Muscle of leg (tissue), 11 donors: ENCODE results near the gene CAMSAP1. TPM values are rescaled to one million over a fixed set of nuclear protein-coding genes. Genes with fewer than 3 reads are reported as not detected.

Experiments
- DNase-seq: peaks from one replicate; pipeline ENCODE4 v3.0.0; 2013
- H3K27ac ChIP-seq: one replicate; pipeline ENCODE4 v1.5.1; 2013; ENCODE audit warnings: mild to moderate bottlenecking, low read length, control low read depth
- H3K27me3 ChIP-seq: one replicate; pipeline ENCODE4 v1.6.1; 2013; ENCODE audit warnings: low read length; ENCODE audit not compliant: control insufficient read depth, insufficient read depth
- H3K36me3 ChIP-seq: one replicate; pipeline ENCODE4 v1.6.1; 2013; ENCODE audit warnings: low read length; ENCODE audit not compliant: control insufficient read depth, insufficient read depth
- H3K4me1 ChIP-seq: one replicate; pipeline ENCODE4 v1.6.1; 2013; ENCODE audit warnings: low read length; ENCODE audit not compliant: control insufficient read depth, insufficient read depth
- H3K4me3 ChIP-seq: one replicate; pipeline ENCODE4 v1.5.1; 2013; ENCODE audit warnings: low read length, control low read depth
- H3K9me3 ChIP-seq: replicated peaks from 2 replicates; pipeline ENCODE4 v1.6.1; 2013; ENCODE audit warnings: low read depth, low read length; ENCODE audit not compliant: control insufficient read depth
- WGBS: methylation state at CpG from one replicate; pipeline ENCODE4 v1.1.5; 2013; ENCODE audit warnings: missing lambda C conversion rate; ENCODE audit not compliant: insufficient coverage; 5-methylcytosine and 5-hydroxymethylcytosine counted together
- polyA plus RNA-seq, 8 donors: library from polyadenylated mRNA; unstranded; fragments of 120-200 nt; gene quantifications; one replicate each; pipeline versions ENCODE4 v1.2.1 to v1.2.3, GENCODE V29; 2013; ENCODE audit warnings: inconsistent platforms in 1 of 8, low replicate concordance in 1 of 8; ENCODE audit not compliant: insufficient read length in 8 of 8, insufficient read depth in 1 of 8
- total RNA-seq: library from RNA; stranded (reverse); fragments of 120-200 nt; gene quantifications from one replicate; pipeline ENCODE4 v1.2.4, GENCODE V29; 2013

CAMSAP1 gene
- total and polyA plus RNA-seq, 9 donors = 19.4 to 27.9 (median 24.7) TPM

DNA sequence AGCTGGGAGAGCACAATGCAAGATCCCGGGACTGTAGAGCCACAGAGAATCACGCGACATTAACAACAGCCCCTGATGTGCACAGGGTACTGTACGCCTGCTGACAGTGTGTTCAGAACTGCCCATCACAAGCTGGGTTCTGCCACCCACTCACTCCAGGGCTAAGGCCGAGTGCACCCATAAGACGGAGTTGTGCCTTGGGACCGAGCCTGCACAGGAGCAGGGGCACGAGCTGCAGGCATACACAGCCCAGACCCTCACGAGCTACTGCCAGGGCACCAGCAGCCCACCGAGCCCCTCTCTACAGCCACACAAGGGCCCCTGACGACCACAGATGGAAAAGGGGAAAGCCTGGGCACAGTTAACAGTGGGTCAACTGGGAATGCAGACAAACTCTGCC, 67.8 kb downstream of the CAMSAP1 start:
- peaks cover 22% of the 10 kb centered on the region for H3K36me3 ChIP-seq
- WGBS = 96% methylated on average over 10 of the region's 11 CpGs
- no peaks in the 10 kb centered on the region for H3K27me3 ChIP-seq
- H3K4me3 ChIP-seq = no peak overlapping the region
- no peak overlapping the region for H3K27ac ChIP-seq
- DNase-seq = no peak
- H3K4me1 ChIP-seq = no peaks in the 10 kb centered on the region
- H3K9me3 ChIP-seq = no peaks in the 10 kb centered on the region

DNA sequence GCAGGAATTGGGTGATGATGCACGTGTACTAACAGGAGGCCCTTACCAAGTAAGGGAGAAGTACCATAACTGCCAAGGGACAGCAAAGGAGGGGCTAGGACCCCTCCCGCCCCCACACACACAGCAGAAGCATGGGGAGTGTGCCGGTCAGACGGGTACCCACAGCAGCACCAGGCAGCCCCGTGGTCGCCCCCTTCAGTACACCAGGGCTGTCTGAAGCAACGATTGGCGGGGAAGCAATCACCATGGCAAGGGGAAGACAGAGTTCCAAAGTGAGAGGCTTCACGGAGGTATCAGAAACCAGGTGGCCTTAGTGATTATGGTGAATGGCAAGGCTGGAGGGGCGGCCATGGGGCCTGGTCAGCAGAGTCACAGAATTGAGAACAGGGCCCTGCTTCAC, 72.2 kb downstream of the CAMSAP1 start:
- no peaks in the 10 kb centered on the region for H3K4me1 ChIP-seq
- H3K27me3 ChIP-seq = no peaks in the 10 kb centered on the region
- no peak overlapping the region for H3K4me3 ChIP-seq
- H3K36me3 ChIP-seq = peaks cover 16% of the 10 kb centered on the region
- H3K27ac ChIP-seq = no peak overlapping the region
- no peak for DNase-seq
- 90% methylated on average over 10 of the region's 10 CpGs for WGBS
- no peaks in the 10 kb centered on the region for H3K9me3 ChIP-seq

DNA sequence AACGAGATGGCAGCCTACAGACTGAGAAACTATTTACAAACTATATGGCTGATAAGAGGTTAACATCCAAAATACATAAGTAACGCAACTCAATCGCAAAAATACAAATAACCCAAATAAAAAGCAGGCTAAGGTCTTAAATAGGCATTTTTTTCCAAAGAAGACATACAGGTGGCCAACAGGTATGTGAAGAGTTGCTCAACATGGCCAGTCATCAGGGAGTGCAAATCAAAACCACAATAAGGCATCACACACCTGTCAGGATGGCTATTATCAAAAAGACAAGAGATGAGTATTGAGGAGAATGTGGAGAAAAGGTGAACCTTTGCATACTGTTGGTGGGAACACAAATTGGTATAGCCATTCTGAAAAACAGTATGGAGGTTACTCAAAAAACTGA, 73.5 kb downstream of the CAMSAP1 start:
- no CpG with 5 or more reads among the region's 3 CpGs for WGBS
- H3K27me3 ChIP-seq = no peaks in the 10 kb centered on the region
- peaks cover 4% of the 10 kb centered on the region for H3K36me3 ChIP-seq
- H3K4me3 ChIP-seq = no peak overlapping the region
- peaks cover 4% of the 10 kb centered on the region for H3K9me3 ChIP-seq
- no peak for DNase-seq
- H3K4me1 ChIP-seq = no peaks in the 10 kb centered on the region
- no peak overlapping the region for H3K27ac ChIP-seq

DNA sequence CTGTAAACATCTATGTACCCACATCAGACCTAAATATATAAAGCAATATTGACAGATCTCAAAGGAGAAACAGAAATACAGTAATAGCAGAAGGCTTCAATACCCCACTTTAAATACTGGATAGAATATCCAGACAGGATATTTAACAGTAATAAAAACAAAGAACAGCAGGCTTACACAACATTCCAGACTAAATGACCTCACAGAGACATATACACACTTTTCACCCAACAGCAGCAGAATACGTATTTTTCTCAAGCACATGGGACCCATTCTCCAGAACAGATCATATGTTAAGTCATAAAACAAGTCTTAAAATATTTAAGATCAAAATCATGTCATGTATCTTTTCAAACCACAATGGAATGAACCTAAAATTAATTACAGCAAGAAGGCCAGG, 76.8 kb downstream of the CAMSAP1 start:
- Histone ChIP-seq H3K4me1 (no peaks in the 10 kb centered on the region), H3K36me3 (peaks cover 13% of the 10 kb centered on the region), H3K27ac (no peak overlapping the region), H3K27me3 (no peaks in the 10 kb centered on the region), H3K9me3 (peaks cover 11% of the 10 kb centered on the region), H3K4me3 (no peak overlapping the region)
- no peak for DNase-seq
- WGBS = no CpG with 5 or more reads among the region's 1 CpG

DNA sequence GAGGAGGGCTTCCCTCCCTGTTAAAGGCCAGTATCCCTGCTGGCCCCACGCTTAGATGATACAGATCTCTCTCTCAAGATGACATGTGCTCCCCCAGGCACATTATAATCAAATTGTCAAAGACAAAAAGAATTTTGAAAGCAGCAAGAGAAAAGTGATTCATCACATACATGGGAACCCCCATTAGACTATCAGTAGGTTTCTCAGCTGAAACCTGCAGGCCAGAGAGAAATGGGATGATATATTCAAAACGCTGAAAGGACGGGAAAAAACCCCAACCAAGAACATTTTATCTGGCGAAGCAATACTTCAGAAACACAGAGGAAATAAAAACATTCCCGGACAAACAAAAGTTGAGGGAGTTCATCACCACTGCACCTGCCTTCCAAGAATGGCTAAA, 78.7 kb downstream of the CAMSAP1 start:
- H3K4me3 ChIP-seq = no peak overlapping the region
- H3K36me3 ChIP-seq = peaks cover 22% of the 10 kb centered on the region
- H3K27ac ChIP-seq = no peak overlapping the region
- no peaks in the 10 kb centered on the region for H3K27me3 ChIP-seq
- whole genome bisulfite sequencing = no CpG with 5 or more reads among the region's 5 CpGs
- no peak for DNase-seq
- peaks cover 11% of the 10 kb centered on the region for H3K9me3 ChIP-seq
- no peaks in the 10 kb centered on the region for H3K4me1 ChIP-seq

DNA sequence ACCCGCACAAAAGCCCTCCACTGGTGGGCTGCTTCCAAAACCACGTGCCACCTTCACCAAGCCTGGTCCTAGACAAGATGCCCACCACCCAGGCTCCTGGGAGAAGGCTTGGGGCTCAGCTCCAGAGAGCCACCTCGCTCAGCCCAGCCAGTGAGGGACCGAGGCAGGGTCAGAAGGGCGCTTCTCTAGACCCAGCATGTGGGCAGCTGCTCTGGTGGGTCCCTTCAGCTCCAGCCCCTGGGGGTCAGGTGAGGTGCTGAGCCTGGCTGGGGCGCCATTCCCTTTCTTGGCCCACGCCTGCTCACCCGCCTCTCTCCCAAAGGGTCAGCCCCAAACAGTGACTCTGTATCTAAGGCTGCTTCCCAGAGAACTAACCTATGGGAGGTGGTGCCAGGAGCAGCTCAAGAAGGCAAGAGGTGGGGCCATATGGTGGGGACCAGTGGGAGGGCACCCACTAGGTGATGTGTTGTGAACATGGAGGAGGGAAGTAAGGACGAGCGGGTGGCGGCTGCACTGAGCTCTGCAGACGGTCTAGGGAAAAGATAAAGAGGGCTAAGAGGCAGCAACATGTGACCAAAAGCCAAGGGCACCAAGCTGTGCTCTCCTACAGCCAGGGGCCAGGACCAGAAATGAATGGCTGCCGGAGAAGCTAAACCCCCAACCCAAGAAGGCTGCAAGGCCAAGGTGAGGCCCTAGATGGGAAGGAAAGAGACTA, 79.3 kb downstream of the CAMSAP1 start:
- Histone ChIP-seq H3K4me3 (no peak overlapping the region), H3K9me3 (peaks cover 11% of the 10 kb centered on the region), H3K36me3 (peaks cover 27% of the 10 kb centered on the region), H3K27ac (no peak overlapping the region), H3K4me1 (no peaks in the 10 kb centered on the region), H3K27me3 (no peaks in the 10 kb centered on the region)
- WGBS = 94% methylated on average over 9 of the region's 13 CpGs
- no peak for DNase-seq

DNA sequence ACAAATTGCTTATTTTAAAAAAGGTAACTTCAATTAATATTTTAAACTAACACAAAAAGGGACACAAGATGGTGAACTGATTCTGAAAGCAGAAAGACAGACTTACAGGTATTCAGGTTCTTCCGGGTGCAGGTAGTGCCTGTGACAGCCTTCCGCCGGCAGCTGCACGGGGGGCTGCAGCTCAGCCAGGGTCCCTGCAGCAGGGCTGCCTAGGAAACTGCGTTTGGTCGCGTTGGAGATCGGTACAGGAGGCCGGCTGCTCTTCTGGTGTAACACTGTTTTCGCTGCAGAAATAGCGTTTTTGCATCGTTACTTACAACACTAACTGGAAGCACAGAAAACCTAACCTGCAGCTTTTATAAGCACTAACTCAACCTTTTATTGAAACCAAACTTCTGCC, 80.0 kb downstream of the CAMSAP1 start:
- H3K27me3 ChIP-seq = no peaks in the 10 kb centered on the region
- peaks cover 34% of the 10 kb centered on the region for H3K36me3 ChIP-seq
- H3K9me3 ChIP-seq = peaks cover 11% of the 10 kb centered on the region
- no peak overlapping the region for H3K27ac ChIP-seq
- no peak for DNase-seq
- H3K4me1 ChIP-seq = peaks cover 6% of the 10 kb centered on the region
- H3K4me3 ChIP-seq = no peak overlapping the region
- WGBS = 94% methylated on average over 9 of the region's 12 CpGs

DNA sequence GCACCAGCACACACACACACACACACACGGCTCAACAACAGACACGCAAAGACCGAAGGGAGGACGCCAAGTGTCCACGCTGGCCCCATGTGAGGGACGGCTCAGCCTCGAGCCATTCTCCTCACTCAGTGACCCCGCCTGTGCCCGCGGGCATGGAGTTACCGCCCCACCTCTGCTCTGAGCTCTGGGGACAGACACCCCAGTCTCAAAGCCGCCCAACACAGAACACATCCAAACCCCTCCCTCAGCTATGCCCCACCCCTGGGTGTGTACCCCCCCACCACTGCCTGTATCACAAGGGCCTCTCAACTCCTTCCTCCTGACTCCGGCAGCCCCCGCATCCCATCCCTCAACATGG, 81.2 kb downstream of the CAMSAP1 start:
- DNase-seq = no peak
- Histone ChIP-seq H3K4me1 (peaks cover 17% of the 10 kb centered on the region), H3K4me3 (no peak overlapping the region), H3K36me3 (peaks cover 44% of the 10 kb centered on the region), H3K27ac (no peak overlapping the region), H3K27me3 (no peaks in the 10 kb centered on the region), H3K9me3 (peaks cover 11% of the 10 kb centered on the region)
- WGBS = 95% methylated on average over 12 of the region's 14 CpGs

DNA sequence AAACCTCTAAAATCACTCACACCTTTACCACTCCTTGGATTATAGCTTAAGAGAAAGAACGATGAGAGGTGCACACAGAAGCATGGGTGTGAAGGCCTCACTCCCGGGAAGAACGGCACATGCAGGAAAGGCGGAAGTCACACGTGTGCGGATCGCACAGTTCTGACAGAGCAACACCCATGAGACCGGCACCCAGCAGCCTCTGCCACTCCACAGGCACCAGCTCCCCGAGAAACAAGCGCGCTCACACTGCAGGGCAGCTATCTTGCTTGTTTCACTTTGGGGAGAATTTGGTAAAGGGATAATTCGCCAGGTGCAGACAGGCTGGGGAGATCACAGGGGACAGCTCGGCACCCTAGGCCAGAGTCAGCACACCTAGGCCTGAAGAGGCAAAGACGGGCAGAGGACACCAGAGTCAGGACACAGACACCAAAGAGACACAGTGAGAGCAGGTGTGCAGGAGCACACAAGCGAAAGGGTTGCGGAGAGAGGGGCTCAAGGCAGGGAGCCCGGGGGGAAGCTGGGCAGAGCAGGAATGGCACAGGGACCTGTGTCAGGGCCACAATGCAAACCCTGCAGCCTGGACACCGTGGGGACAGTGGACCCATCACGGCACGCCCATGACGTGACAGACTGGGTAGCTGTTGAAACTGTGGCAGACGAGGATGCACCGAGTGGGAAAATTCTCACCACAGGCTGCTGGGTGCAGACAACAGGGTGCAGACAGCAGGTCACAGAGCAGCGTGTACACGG, 81.7 kb downstream of the CAMSAP1 start:
- Histone ChIP-seq H3K4me3 (no peak overlapping the region), H3K27ac (no peak overlapping the region), H3K27me3 (no peaks in the 10 kb centered on the region), H3K36me3 (peaks cover 50% of the 10 kb centered on the region), H3K4me1 (peaks cover 21% of the 10 kb centered on the region), H3K9me3 (peaks cover 11% of the 10 kb centered on the region)
- no peak for DNase-seq
- 85% methylated on average over 16 of the region's 25 CpGs for WGBS

DNA sequence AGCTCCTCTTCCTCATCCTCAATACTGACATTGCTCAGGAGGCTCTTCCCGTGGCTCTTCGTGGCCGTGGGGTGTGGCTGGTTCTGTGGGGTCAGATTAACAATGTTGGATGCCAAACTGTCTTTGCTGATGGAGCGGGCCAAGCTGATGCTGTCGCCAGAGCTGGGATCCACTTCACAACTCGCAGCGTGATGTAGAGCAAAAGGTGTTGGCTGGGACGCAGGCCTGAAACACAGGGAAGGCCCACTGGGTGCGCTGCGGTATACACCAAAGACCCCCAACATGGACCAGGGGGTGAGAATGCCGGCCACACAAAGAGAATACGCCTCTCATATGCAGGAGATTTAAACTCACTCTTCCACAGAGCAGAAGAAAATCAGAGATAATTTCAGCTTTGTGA, 84.3 kb downstream of the CAMSAP1 start:
- 89% methylated on average over 7 of the region's 12 CpGs for WGBS
- Histone ChIP-seq H3K27me3 (no peaks in the 10 kb centered on the region), H3K27ac (no peak overlapping the region), H3K9me3 (no peaks in the 10 kb centered on the region), H3K36me3 (peaks cover 65% of the 10 kb centered on the region), H3K4me3 (no peak overlapping the region), H3K4me1 (peaks cover 21% of the 10 kb centered on the region)
- DNase-seq = no peak
